ENCODE measurements around the gene CA9.

Gene CA9

GRCh38 chr9:35717132-35717870, 43.6 kb downstream of the CA9 start:
- DNase-seq (ENCODE audit: low spot score), result no peak

GRCh38 chr9:35718721-35719511, 45.2 kb downstream of the CA9 start:
- DNase-seq (ENCODE audit: low spot score), result no peak

- DNase-seq (ENCODE audit: low spot score), result no peak
These were observed 45.8 kb downstream of the CA9 start for GRCh38 chr9:35719546-35719945.

GRCh38 chr9:35723426-35723825, 49.7 kb downstream of the CA9 start:
- DNase-seq (ENCODE audit: low spot score), result no peak

GRCh38 chr9:35723908-35724307, 50.2 kb downstream of the CA9 start:
- no peak for DNase-seq (ENCODE audit: low spot score)

GRCh38 chr9:35725362-35725761, 51.6 kb downstream of the CA9 start:
- no peak for DNase-seq (ENCODE audit: low spot score)

DNA sequence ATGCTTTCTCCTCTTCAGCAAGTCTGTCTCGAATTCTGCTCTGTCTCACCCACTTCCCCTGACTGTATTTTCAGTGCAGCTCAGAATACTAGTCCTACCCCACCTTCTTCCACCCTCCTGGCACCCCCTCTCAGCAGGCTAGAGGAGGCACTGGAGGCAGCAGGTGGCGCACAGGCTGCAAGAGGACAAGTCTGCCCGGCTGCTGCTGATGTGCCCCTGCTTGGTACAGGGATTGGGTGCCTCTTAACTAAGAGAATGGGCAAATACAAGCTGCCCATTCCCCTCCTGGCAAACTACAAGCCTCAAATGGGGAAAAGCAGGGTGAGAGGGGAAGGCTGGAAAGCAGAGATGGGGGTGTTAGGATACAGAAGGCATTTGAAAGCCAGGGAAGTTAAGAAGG, 53.2 kb downstream of the CA9 start:
- peak; percentile 37 for DNase-seq (ENCODE audit: low spot score)

- DNase-seq (ENCODE audit: low spot score), result no peak
These were observed 53.9 kb downstream of the CA9 start for GRCh38 chr9:35727676-35728040.

DNA sequence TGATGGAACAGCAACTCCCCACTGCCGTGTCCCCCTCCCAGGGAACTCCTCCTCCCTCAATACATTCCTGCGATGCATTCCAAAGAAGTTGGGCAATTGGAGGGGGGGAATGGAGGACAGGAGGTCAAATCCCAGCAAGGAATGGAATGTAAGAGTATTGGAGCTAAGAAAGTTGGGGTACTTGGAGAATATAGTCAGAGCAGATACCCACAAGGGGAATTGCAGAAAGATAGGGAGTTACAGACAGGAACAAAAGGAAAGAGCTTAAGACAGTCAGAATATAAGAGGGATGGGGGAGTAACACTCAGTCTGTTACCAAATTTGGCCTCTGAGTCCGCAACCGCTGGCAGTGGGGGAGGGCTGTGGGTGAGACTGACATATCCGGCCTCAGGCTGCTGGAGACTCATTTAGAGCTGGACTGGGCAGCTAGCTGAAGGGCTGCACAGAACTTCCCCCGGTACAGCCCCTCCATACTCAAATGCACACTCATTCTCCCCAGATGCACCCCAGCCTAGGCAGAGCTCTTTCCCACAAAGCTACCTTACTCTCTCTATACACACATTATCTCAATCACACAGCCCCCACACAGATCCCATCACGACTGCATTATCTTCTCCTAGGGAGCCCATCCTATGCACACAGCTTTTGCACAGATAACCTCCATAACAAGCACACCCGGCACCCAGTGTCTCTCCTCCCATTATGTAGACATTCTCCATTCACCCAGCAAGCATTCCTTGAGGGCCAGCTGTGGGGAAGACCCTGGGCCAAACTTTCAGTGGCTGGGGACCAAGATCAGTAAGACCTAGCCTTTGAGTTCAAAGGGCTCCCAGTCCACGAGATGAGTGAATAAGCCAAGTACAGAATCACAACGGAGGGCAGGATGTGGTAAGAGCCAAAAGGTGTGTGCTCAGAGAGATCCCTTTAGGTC, 54.6 kb downstream of the CA9 start:
- peak; percentile 47 for DNase-seq (ENCODE audit: low spot score)

DNA sequence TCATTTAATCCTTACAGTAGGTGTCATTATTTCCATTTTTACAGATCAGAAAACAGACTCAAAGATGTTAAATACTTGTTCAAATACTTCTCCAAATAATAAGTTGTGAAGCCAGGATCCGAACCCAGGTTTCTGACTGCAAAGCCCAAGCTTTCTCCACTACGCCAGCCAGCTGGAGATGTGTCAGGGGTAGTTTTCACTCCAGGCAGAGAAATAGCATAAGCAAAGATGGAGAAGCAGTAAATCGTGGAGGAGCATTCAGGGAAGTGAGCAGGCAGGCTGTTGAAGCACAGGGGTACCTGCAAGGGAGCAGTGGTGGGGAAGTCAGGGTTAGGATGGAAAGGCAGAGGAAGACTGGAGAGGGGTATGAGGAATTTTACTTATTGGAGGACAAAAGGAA, 55.4 kb downstream of the CA9 start:
- no peak for DNase-seq (ENCODE audit: low spot score)

GRCh38 chr9:35729700-35730485, 56.2 kb downstream of the CA9 start:
- DNase-seq (ENCODE audit: low spot score), result peak; percentile 30

DNA sequence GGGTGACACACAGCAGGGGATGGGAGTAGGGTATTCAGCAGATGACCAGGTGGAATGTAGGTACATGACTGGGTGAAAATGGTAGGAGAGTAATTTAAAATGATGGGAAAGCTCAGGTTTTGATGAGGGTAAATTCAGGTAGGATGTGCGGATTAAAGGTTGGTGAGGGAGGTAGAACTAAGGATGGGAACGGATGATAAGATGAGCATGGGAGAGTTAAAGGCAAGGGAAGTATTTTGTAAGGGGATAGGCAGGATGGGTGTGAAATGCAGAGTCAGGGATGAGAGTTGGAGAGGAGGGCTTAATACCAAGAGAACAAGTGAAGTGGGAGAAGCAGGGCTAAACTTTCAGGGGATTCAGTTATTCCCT, 56.7 kb downstream of the CA9 start:
- DNase-seq (ENCODE audit: low spot score), result no peak

All from CD4-positive, alpha-beta T cell treated with Interleukin-6 at 100 ng/mL for 8 hours (primary cell).